Gastroesophageal sphincter (tissue), 4 donors: ENCODE measurements around the gene IL9R. TPM values are rescaled to one million over a fixed set of nuclear protein-coding genes. Genes with fewer than 3 reads are reported as not detected.

Experiments used
- ATAC-seq: fragments of 150-250 bp; one replicate; pipeline ENCODE4 v1.9.1; 2016; ENCODE audit warnings: mild to moderate bottlenecking, moderate library complexity
- H3K27ac ChIP-seq, 4 donors: fragments of 200-600 bp; sonication (generic) in 3 of 4; 1 replicate in 3 of 4; 2 replicates in 1 of 4; pipeline ENCODE4 v1.5.1; 2016 to 2019
- H3K27me3 ChIP-seq: fragments of 200-600 bp; sonication (generic); one replicate; pipeline ENCODE4 v1.5.1; 2019
- H3K36me3 ChIP-seq, 2 donors: fragments of 200-600 bp; sonication (generic); one replicate each; pipeline ENCODE4 v1.5.1; 2019; ENCODE audit warnings: control low read depth in 1 of 2
- H3K4me1 ChIP-seq, 3 donors: fragments of 200-600 bp; sonication (generic); 1 replicate in 2 of 3; 2 replicates in 1 of 3; pipeline ENCODE4 v1.5.1; 2016 to 2019; ENCODE audit warnings: control low read depth in 2 of 3
- H3K4me3 ChIP-seq, 2 donors: fragments of 200-600 bp; sonication (generic); one replicate each; pipeline ENCODE4 v1.5.1; 2019; ENCODE audit warnings: mild to moderate bottlenecking in 1 of 2, moderate library complexity in 1 of 2
- H3K9me3 ChIP-seq, 3 donors: fragments of 200-600 bp; sonication (generic); one replicate each; pipeline ENCODE4 v1.5.1; 2017 to 2019; ENCODE audit warnings: control low read depth in 2 of 3
- EP300 ChIP-seq: sonication (generic); formaldehyde crosslinking; IDR thresholded peaks from one replicate; pipeline ENCODE4 v1.6.1; 2017; ENCODE audit warnings: antibody characterized with exemption, mild to moderate bottlenecking
- POLR2A ChIP-seq, 2 donors: fragments of 450-650 bp; IDR thresholded peaks; one replicate each; pipeline ENCODE4 v1.6.1; 2017; ENCODE audit warnings: antibody characterized with exemption in 2 of 2, mild to moderate bottlenecking in 2 of 2, moderate library complexity in 1 of 2
- POLR2AphosphoS5 ChIP-seq: sonication (generic); formaldehyde crosslinking; IDR thresholded peaks from one replicate; pipeline ENCODE4 v1.6.1; 2017; ENCODE audit warnings: antibody characterized with exemption
- WGBS, 2 donors: methylation state at CpG; one replicate each; pipeline ENCODE4 v1.1.5; 2018; ENCODE audit warnings: low coverage in 1 of 2; 5-methylcytosine and 5-hydroxymethylcytosine counted together
- total RNA-seq, 4 donors: library from RNA; depleted of rRNA; stranded (reverse); fragments of >200 nt; gene quantifications; one replicate each; pipeline ENCODE4 v1.1.0, GENCODE V29; 2016
- TF ChIP-seq, protein P1 (sequence below), 4 experiments: fragments of 200-600 bp in 2 of 4; fragments of 450-650 bp in 2 of 4; sonication (generic) in 1 of 4; IDR thresholded peaks; one replicate each; pipeline ENCODE4 v1.5.1; 2017 to 2019; ENCODE audit warnings: antibody characterized with exemption in 4 of 4, mild to moderate bottlenecking in 2 of 4, moderate library complexity in 2 of 4

IL9R gene
- total RNA-seq, 4 donors from 2014 or later = 0.15 to 0.32 TPM; not detected in 2

DNA sequence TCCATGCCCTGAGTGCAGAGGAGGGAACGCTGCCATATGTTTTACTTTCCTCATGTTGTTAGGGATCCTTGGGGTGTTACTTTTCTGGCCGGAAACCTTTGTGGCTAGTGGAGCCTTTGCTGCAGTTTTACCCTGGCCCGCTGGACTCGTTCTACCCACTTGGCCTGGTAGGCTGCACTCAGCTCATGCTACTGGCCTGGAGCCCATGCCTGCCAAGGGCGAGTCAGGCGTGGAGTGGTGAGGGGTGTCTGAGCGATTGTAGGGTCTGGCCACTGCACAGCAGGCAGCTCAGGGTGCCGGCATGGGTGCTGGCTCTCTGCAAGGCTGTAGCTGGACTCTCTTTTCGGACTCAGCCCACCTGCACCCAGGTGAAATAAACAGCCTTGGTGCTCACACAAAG, 41.4 kb upstream of the IL9R start:
- TF ChIP-seq EP300 (no peak), POLR2AphosphoS5 (no peak), POLR2A (IDR thresholded peaks at IDR 0.05) (no peak)
- TF ChIP-seq, protein P1, sequence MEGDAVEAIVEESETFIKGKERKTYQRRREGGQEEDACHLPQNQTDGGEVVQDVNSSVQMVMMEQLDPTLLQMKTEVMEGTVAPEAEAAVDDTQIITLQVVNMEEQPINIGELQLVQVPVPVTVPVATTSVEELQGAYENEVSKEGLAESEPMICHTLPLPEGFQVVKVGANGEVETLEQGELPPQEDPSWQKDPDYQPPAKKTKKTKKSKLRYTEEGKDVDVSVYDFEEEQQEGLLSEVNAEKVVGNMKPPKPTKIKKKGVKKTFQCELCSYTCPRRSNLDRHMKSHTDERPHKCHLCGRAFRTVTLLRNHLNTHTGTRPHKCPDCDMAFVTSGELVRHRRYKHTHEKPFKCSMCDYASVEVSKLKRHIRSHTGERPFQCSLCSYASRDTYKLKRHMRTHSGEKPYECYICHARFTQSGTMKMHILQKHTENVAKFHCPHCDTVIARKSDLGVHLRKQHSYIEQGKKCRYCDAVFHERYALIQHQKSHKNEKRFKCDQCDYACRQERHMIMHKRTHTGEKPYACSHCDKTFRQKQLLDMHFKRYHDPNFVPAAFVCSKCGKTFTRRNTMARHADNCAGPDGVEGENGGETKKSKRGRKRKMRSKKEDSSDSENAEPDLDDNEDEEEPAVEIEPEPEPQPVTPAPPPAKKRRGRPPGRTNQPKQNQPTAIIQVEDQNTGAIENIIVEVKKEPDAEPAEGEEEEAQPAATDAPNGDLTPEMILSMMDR (IDR thresholded peaks at IDR 0.05) = no peak
- no peak overlapping the region for H3K27ac ChIP-seq
- H3K4me1 ChIP-seq = no peaks in the 10 kb centered on the region
- no peak overlapping the region for H3K4me3 ChIP-seq
- H3K9me3 ChIP-seq = no peaks in the 10 kb centered on the region
- no peaks in the 10 kb centered on the region for H3K27me3 ChIP-seq
- no peak for ATAC-seq
- H3K36me3 ChIP-seq = no peaks in the 10 kb centered on the region
- 40 to 100% methylated on average over 1 to 2 of the region's 9 CpGs for WGBS, 2 donors

DNA sequence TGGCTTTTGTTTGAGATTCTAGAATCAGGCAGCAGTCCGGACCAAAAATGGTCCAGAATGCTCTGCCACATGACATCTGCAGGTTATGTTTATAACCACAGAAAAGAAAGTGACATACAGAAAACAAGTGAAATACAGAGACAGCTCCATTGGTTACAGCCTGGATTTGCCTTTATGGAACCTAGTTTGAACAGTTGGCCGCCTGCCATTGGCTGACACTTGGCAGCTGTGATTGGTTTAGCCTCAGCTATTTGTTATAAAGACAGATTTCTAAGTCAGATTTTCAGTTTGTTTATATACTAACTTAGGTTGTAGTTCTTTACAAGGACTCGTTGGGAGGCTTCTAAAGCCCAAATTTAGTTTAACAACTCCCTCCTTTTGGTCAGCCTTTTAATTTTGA, 40.8 kb upstream of the IL9R start:
- no peak overlapping the region for H3K4me3 ChIP-seq
- TF ChIP-seq POLR2A (IDR thresholded peaks at IDR 0.05) (no peak), POLR2AphosphoS5 (no peak), EP300 (no peak)
- TF ChIP-seq, protein P1 (IDR thresholded peaks at IDR 0.05) = no peak

DNA sequence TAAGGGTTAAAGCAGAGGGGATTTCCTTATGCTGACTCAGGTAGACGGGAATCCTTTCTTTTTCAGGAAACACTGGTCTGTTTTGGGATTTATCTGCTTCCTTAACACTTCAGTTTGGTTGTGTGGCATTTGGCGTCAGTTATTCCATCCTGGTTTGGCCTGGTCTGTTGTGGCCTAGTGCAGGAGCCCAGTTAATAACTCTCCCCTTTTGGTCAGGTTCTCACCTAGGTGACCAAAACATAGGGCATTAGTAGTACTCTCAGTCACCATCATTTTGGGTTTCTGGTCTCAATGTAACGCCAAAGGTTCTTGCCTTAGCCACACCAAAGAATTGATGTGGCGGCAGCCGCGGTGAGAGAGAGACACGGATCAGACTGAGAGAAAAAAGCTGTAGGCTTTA, 39.7 kb upstream of the IL9R start:
- 75 to 83% methylated on average over 1 of the region's 7 CpGs for WGBS, 2 donors
- Histone ChIP-seq H3K27ac (no peak overlapping the region), H3K4me3 (no peak overlapping the region), H3K9me3 (no peaks in the 10 kb centered on the region), H3K36me3 (no peaks in the 10 kb centered on the region), H3K27me3 (no peaks in the 10 kb centered on the region), H3K4me1 (no peaks in the 10 kb centered on the region)
- TF ChIP-seq EP300 = no peak
- TF ChIP-seq, protein P1 (IDR thresholded peaks at IDR 0.05) = no peak
- no peak for TF ChIP-seq POLR2A (IDR thresholded peaks at IDR 0.05)
- TF ChIP-seq POLR2AphosphoS5 = no peak
- no peak for ATAC-seq

More for the DNA sequence above, 40.8 kb upstream of the IL9R start:
- no peak for ATAC-seq
- 11 to 24% methylated on average over 3 of the region's 3 CpGs for whole genome bisulfite sequencing, 2 donors
- Histone ChIP-seq H3K4me1 (no peaks in the 10 kb centered on the region), H3K27ac (no peak overlapping the region), H3K9me3 (no peaks in the 10 kb centered on the region), H3K36me3 (no peaks in the 10 kb centered on the region), H3K27me3 (no peaks in the 10 kb centered on the region)

DNA sequence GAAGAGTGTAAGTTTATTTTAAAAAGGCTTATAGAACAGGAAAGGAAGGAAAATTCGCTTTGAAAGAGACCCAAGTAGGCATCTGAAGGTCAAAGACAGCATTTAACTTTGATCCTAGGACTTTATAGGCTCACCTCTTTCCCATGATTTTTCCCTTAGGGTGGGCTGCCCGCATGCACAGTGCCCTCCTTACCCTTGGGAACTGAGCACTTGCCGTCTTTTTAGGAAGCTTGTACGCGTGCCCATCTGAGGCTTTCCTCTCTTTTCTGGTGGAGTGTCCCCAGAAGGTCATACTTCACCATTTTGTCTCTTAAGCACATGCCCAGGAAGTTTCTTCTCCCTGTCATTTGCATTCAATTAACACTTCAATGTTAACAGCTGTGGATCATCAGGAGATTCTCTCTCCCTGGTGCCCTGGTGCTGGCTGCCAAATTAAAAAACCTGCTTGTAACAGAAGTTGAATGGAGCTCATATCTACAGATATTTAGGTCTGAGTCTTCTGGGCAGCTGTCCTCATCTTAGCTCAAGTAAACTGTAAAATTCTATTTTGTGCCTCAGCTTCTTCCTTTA, 38.4 kb upstream of the IL9R start:
- no peaks in the 10 kb centered on the region for H3K27me3 ChIP-seq
- H3K36me3 ChIP-seq = no peaks in the 10 kb centered on the region
- H3K4me1 ChIP-seq = no peaks in the 10 kb centered on the region
- WGBS, 2 donors = 25 to 61% methylated on average over 1 to 5 of the region's 5 CpGs
- TF ChIP-seq POLR2A (IDR thresholded peaks at IDR 0.05) (no peak), POLR2AphosphoS5 (no peak), EP300 (no peak)
- TF ChIP-seq, protein P1 (IDR thresholded peaks at IDR 0.05) = no peak
- no peak for ATAC-seq
- no peak overlapping the region for H3K27ac ChIP-seq
- H3K4me3 ChIP-seq = no peak overlapping the region
- peaks cover 0 to 6% (median 0%) of the 10 kb centered on the region in 3 donors for H3K9me3 ChIP-seq

DNA sequence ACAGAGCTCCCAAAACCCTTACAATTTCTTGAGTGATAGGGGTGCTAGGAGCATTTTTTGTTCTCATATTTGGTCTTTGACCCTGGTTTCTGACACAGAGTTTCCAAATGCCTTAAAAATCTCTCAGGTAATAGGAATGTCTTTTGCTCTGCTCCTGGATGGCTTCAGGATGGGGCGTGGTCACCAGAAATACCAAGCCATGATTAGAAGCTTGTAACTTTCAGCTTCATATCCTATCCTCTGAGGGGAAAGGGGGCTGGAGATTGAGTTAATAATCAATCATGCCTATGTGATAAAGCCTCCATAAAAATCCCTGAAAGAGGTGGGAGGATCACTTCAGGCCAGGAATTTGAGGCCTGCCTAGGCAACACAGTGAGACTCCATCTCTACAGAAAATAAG, 34.6 kb upstream of the IL9R start:
- Histone ChIP-seq H3K36me3 (no peaks in the 10 kb centered on the region), H3K4me3 (no peak overlapping the region), H3K27ac (no peak overlapping the region), H3K9me3 (peaks cover 0 to 8% (median 0%) of the 10 kb centered on the region in 3 donors), H3K27me3 (no peaks in the 10 kb centered on the region), H3K4me1 (no peaks in the 10 kb centered on the region)
- no peak for ATAC-seq
- TF ChIP-seq EP300 (no peak), POLR2AphosphoS5 (no peak), POLR2A (IDR thresholded peaks at IDR 0.05) (no peak)
- TF ChIP-seq, protein P1 (IDR thresholded peaks at IDR 0.05) = no peak
- WGBS, 2 donors = 33% methylated on average over 1 of the region's 1 CpG; no CpG with 5 or more reads in 1 of the 2 donors
